PFSK-1 (cell line): ENCODE results near the gene PLXDC2.

Experiments
- FOXP2 ChIP-seq: optimal IDR thresholded peaks from 2 replicates; pipeline ENCODE3; 2011; ENCODE audit warnings: borderline replicate concordance, control low read depth, inconsistent platforms; ENCODE audit not compliant: insufficient read depth; ENCODE audit errors: extremely low read length, extremely low read depth
- POLR2AphosphoS5 ChIP-seq: IDR thresholded peaks from 2 replicates; pipeline ENCODE4 v1.6.1; 2012; ENCODE audit warnings: low read depth, mild to moderate bottlenecking, control low read depth, low read length, moderate library complexity
- SIN3A ChIP-seq: IDR thresholded peaks from 2 replicates; pipeline ENCODE4 v1.6.1; 2012; ENCODE audit warnings: mild to moderate bottlenecking, low read length, moderate library complexity, borderline replicate concordance; ENCODE audit not compliant: insufficient read depth
- TAF1 ChIP-seq: IDR thresholded peaks from 2 replicates; pipeline ENCODE4 v1.6.1; 2012; ENCODE audit warnings: low read length, control low read depth, borderline replicate concordance; ENCODE audit not compliant: insufficient read depth
- TF ChIP-seq, protein P1 (sequence below), 2 experiments: IDR thresholded peaks; 2 replicates each; pipeline versions ENCODE4 v1.6.1 to v1.8.0; 2011 to 2012; ENCODE audit warnings: low read depth in 2 of 2, low read length in 2 of 2, control low read depth in 1 of 2, inconsistent platforms in 1 of 2, mild to moderate bottlenecking in 1 of 2, moderate library complexity in 1 of 2; ENCODE audit not compliant: insufficient read depth in 1 of 2

Gene PLXDC2

DNA sequence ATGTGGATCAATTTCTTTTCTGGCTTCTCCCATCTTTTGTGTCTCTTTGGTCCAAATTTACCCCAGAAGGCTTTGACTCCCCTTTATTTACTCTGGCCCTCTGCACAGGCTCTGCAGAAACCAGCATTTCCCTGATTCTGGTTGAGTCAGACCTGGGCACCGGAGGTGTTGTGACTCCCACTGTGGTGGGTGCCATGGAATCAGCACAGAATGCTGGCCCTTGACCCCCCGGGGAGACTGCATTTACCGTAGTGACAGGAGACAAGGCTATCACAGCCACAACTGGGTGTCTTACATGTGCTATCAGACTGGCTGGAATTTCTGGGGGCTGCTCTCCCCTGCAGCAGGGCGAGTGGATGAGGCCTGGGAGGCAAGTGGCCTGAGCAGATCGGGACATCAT lies 37.6 kb downstream of the PLXDC2 start:
- TF ChIP-seq, protein P1, sequence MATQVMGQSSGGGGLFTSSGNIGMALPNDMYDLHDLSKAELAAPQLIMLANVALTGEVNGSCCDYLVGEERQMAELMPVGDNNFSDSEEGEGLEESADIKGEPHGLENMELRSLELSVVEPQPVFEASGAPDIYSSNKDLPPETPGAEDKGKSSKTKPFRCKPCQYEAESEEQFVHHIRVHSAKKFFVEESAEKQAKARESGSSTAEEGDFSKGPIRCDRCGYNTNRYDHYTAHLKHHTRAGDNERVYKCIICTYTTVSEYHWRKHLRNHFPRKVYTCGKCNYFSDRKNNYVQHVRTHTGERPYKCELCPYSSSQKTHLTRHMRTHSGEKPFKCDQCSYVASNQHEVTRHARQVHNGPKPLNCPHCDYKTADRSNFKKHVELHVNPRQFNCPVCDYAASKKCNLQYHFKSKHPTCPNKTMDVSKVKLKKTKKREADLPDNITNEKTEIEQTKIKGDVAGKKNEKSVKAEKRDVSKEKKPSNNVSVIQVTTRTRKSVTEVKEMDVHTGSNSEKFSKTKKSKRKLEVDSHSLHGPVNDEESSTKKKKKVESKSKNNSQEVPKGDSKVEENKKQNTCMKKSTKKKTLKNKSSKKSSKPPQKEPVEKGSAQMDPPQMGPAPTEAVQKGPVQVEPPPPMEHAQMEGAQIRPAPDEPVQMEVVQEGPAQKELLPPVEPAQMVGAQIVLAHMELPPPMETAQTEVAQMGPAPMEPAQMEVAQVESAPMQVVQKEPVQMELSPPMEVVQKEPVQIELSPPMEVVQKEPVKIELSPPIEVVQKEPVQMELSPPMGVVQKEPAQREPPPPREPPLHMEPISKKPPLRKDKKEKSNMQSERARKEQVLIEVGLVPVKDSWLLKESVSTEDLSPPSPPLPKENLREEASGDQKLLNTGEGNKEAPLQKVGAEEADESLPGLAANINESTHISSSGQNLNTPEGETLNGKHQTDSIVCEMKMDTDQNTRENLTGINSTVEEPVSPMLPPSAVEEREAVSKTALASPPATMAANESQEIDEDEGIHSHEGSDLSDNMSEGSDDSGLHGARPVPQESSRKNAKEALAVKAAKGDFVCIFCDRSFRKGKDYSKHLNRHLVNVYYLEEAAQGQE (IDR thresholded peaks at IDR 0.05; ENCODE audit: insufficient read depth in 1 of 2, low read depth in 2 of 2, low read length in 2 of 2), result no peak
- TF ChIP-seq POLR2AphosphoS5, result no peak
- TF ChIP-seq TAF1, result no peak
- no peak for TF ChIP-seq SIN3A
- TF ChIP-seq FOXP2, result no peak

DNA sequence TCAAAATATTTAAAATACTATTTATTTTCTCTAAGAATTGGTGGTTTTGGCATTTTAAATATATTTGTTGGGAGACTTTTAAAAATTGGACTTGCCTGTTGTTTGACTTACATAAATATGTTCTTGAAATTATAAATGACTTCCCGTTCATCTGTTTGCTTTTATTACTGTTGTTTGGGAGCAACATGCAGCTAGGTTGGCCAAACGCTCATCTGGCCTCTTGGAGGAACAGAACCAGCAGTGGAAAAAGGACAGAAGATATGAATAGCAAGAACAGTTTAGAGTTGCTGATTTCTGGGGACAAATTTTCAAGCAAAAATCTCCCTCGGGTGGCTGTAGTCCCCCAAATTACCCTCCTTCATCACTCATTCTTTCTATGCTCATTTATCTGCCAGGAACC lies 41.6 kb downstream of the PLXDC2 start:
- TF ChIP-seq POLR2AphosphoS5 (no peak), FOXP2 (no peak), SIN3A (no peak)

DNA sequence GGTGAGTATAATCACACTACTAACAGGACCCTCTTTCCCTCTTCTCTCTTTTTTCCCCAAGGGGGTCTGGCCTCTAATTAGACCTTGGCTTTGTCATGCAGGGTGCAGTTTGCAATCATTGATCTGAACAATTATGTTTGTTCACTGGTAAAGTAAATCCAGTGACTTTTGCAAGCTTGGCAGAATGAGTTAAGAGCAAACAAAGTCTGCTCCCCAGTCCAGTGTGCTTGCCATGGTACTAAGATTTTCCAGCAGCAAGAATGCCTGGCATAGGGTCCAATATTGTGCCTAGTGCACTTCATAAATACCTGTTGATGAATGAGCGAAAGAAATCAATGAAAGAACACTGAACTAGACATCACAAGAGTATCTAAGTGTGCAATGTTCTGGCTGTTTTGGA lies 43.9 kb downstream of the PLXDC2 start:
- TF ChIP-seq SIN3A (no peak), TAF1 (no peak)
- TF ChIP-seq, protein P1 (IDR thresholded peaks at IDR 0.05; ENCODE audit: insufficient read depth in 1 of 2, low read depth in 2 of 2, low read length in 2 of 2), result no peak

DNA sequence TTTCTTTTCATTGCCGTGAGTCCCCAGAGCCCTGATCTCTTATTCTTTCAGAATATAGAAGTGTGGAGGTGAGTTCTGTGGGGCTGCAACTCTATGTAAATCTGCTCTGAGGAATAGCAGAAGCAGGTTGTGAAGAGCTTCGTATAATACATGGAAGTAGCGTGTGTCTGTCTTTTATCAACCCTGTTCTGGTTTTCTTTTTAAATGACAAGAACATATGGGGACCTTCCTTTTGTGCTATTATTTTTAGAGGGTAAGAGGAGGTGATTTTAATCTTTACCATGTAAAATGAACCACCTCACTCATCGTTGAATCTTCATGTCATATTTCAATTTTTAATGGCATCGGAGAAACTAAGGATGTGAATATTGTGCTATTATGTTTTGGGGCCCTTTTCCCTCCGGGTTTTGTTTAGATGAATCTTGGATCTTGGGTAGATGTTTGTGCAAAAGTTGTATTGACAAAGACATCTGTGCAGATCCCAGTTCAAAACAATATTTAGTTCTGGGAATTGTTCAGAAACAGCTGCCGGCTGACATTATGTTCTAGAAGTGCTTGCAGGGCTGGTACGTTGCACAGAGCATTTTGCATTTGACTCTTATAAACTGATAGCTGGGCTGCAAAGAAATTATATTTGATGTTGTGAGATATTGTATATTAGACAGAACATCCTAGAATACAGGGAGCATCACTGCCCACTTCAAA lies 46.7 kb downstream of the PLXDC2 start:
- TF ChIP-seq, protein P1 (IDR thresholded peaks at IDR 0.05; ENCODE audit: insufficient read depth in 1 of 2, low read depth in 2 of 2, low read length in 2 of 2), result no peak
- TF ChIP-seq SIN3A (no peak), TAF1 (no peak), FOXP2 (no peak), POLR2AphosphoS5 (no peak)

DNA sequence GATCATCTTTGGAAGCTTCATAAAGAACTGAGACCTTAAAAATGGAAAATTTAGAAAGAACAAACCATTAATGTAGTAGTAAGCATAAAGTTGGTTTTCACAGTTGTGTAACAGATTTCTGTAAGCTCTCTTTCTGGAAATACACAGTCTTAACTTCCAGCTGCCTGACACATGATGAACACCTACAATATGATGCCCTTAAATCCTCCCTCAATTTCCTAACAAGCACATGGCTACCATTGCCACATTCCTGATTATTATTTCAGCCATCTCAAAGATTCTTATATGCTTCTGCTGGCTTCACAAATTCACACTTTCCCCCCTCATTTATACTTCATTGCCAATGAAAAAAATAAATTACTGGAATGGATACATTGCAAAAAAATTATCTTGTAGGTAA lies 49.4 kb downstream of the PLXDC2 start:
- TF ChIP-seq TAF1 (no peak), FOXP2 (no peak), POLR2AphosphoS5 (no peak), SIN3A (no peak)
- TF ChIP-seq, protein P1 (IDR thresholded peaks at IDR 0.05; ENCODE audit: insufficient read depth in 1 of 2, low read depth in 2 of 2, low read length in 2 of 2), result no peak
